Neuronal stem cell (in vitro differentiated cells): Measurements from ENCODE around the gene CD320.
A peak's percentile ranks its signal among the peaks of the same experiment; 100 is the strongest.
"Not testable (repeated sequence)": the region's sequence is repeated elsewhere in the genome, so short reads cannot be mapped to it uniquely, and the experiment has no call there.

Experiments
- DNase-seq: peaks from one replicate; pipeline ENCODE4 v3.0.0-alpha.2; 2013; ENCODE audit warnings: low spot score
- H2AFZ ChIP-seq: one replicate; pipeline ENCODE4 v1.6.1; 2013; ENCODE audit warnings: mild to moderate bottlenecking, low read length, inconsistent platforms
- H2AK5ac ChIP-seq: 2 replicates; pipeline ENCODE4 v1.6.1; 2013; ENCODE audit warnings: low read depth, mild to moderate bottlenecking, inconsistent platforms, low read length, moderate library complexity, mixed read lengths
- H2BK120ac ChIP-seq: 2 replicates; pipeline ENCODE4 v1.6.1; 2013; ENCODE audit warnings: low read depth, mild to moderate bottlenecking, inconsistent platforms, low read length, moderate library complexity, mixed read lengths
- H2BK12ac ChIP-seq: one replicate; pipeline ENCODE4 v1.6.1; 2013; ENCODE audit warnings: low read length, inconsistent platforms
- H2BK15ac ChIP-seq: 2 replicates; pipeline ENCODE4 v1.6.1; 2013; ENCODE audit warnings: mild to moderate bottlenecking, low read length, inconsistent platforms, mixed read lengths
- H2BK5ac ChIP-seq: one replicate; pipeline ENCODE4 v1.6.1; 2013; ENCODE audit warnings: inconsistent platforms, mild to moderate bottlenecking, low read length, moderate library complexity
- H3K14ac ChIP-seq: one replicate; pipeline ENCODE4 v1.6.1; 2013; ENCODE audit warnings: low read length, inconsistent platforms
- H3K18ac ChIP-seq: 2 replicates; pipeline ENCODE4 v1.6.1; 2013; ENCODE audit warnings: low read length, inconsistent platforms
- H3K23ac ChIP-seq: 2 replicates; pipeline ENCODE4 v1.6.1; 2013; ENCODE audit warnings: low read depth, mild to moderate bottlenecking, mixed read lengths, low read length, inconsistent platforms; ENCODE audit not compliant: poor library complexity
- H3K27ac ChIP-seq: replicated peaks from 3 replicates; pipeline ENCODE4 v1.5.1; 2013; ENCODE audit warnings: low read length, inconsistent platforms
- H3K27me3 ChIP-seq, 3 experiments: 2 replicates each; pipeline ENCODE4 v1.6.1; 2013; ENCODE audit warnings: low read length in 3 of 3, mild to moderate bottlenecking in 2 of 3, inconsistent platforms in 1 of 3, low read depth in 1 of 3, mixed read lengths in 1 of 3, moderate library complexity in 1 of 3; ENCODE audit not compliant: control insufficient read depth in 3 of 3, insufficient read depth in 3 of 3
- H3K36me3 ChIP-seq, 2 donors: replicated peaks in 1 of 2; 2 replicates each; pipeline ENCODE4 v1.6.1; 2013; ENCODE audit warnings: low read length in 2 of 2; ENCODE audit not compliant: control insufficient read depth in 2 of 2, insufficient read depth in 2 of 2
- H3K4ac ChIP-seq: 2 replicates; pipeline ENCODE4 v1.6.1; 2013; ENCODE audit warnings: inconsistent platforms, mild to moderate bottlenecking, low read length, moderate library complexity
- H3K4me1 ChIP-seq, 2 donors: 1 replicate in 1 of 2; 2 replicates in 1 of 2; pipeline ENCODE4 v1.6.1; 2013; ENCODE audit warnings: low read length in 2 of 2, low read depth in 1 of 2; ENCODE audit not compliant: control insufficient read depth in 2 of 2, insufficient read depth in 1 of 2
- H3K4me2 ChIP-seq: one replicate; pipeline ENCODE4 v1.6.1; 2013; ENCODE audit warnings: mild to moderate bottlenecking, low read length, inconsistent platforms; ENCODE audit not compliant: insufficient read depth, poor library complexity, severe bottlenecking
- H3K4me3 ChIP-seq, 2 donors: 2 replicates each; pipeline ENCODE4 v1.5.1; 2013; ENCODE audit warnings: low read length in 2 of 2, mild to moderate bottlenecking in 2 of 2, inconsistent platforms in 1 of 2, moderate library complexity in 1 of 2
- H3K79me1 ChIP-seq: one replicate; pipeline ENCODE4 v1.6.1; 2013; ENCODE audit warnings: low read depth, mild to moderate bottlenecking, inconsistent platforms, low read length, moderate library complexity
- H3K9ac ChIP-seq: one replicate; pipeline ENCODE4 v1.6.1; 2013; ENCODE audit warnings: mild to moderate bottlenecking, low read depth, low read length, inconsistent platforms; ENCODE audit not compliant: poor library complexity
- H3K9me3 ChIP-seq, 2 donors: replicated peaks in 1 of 2; 2 replicates each; pipeline versions ENCODE3 to v1.6.1; 2013; ENCODE audit warnings: low read length in 2 of 2, mild to moderate bottlenecking in 2 of 2, inconsistent platforms in 1 of 2, low read depth in 1 of 2, mixed read lengths in 1 of 2, moderate library complexity in 1 of 2; ENCODE audit not compliant: control insufficient read depth in 2 of 2, insufficient read depth in 1 of 2
- H4K8ac ChIP-seq: one replicate; pipeline ENCODE4 v1.6.1; 2013; ENCODE audit warnings: low read depth, mild to moderate bottlenecking, inconsistent platforms, low read length, moderate library complexity
- H4K91ac ChIP-seq: one replicate; pipeline ENCODE4 v1.6.1; 2013; ENCODE audit warnings: low read length, low read depth, mild to moderate bottlenecking, inconsistent platforms; ENCODE audit not compliant: poor library complexity
- WGBS, 2 donors: extraction: QIAGEN DNeasy Blood & Tissue Kit; methylation state at CpG; one replicate each; pipeline ENCODE4 v1.1.7; 2013; ENCODE audit warnings: missing lambda C conversion rate in 2 of 2, mixed read lengths in 1 of 2; ENCODE audit not compliant: insufficient read length in 2 of 2, insufficient replicate concordance in 1 of 2; ENCODE audit errors: extremely low coverage in 2 of 2; 5-methylcytosine and 5-hydroxymethylcytosine counted together

The CD320 gene

GRCh38 chr19:8265872-8266271 lies 42.3 kb downstream of the CD320 start:
- Histone ChIP-seq H2AK5ac (no peak overlapping the region), H4K91ac (no peak overlapping the region), H2BK12ac (no peak overlapping the region), H4K8ac (no peak overlapping the region), H3K79me1 (no peaks in the 10 kb centered on the region), H3K9me3 (no peaks in the 10 kb centered on the region), H3K14ac (no peak overlapping the region), H3K27me3 (peaks cover 0 to 5% (median 0%) of the 10 kb centered on the region in 3 experiments), H3K4me1 (peaks cover 5 to 6% of the 10 kb centered on the region in 2 donors), H3K9ac (no peak overlapping the region), H3K4me3 (no peak overlapping the region), H3K4me2 (no peak overlapping the region), H3K27ac (no peak overlapping the region), H2AFZ (no peak overlapping the region), H3K36me3 (peaks cover 2 to 14% of the 10 kb centered on the region in 2 donors), H3K18ac (no peak overlapping the region), H2BK15ac (no peak overlapping the region), H3K4ac (no peak overlapping the region), H2BK120ac (no peak overlapping the region), H3K23ac (no peak overlapping the region), H2BK5ac (no peak overlapping the region)
- DNase-seq, result no peak
- WGBS, 2 donors, result no CpG with 5 or more reads among the region's 3 CpGs

GRCh38 chr19:8264248-8264647 lies 43.9 kb downstream of the CD320 start:
- H4K91ac ChIP-seq, H3K14ac ChIP-seq, H3K18ac ChIP-seq, H3K27ac ChIP-seq, H2AFZ ChIP-seq, H3K4ac ChIP-seq, H3K9ac ChIP-seq, H2BK12ac ChIP-seq, H3K9me3 ChIP-seq, H4K8ac ChIP-seq, DNase-seq, H3K27me3 ChIP-seq, H3K4me3 ChIP-seq, H3K23ac ChIP-seq, H2BK5ac ChIP-seq, H2AK5ac ChIP-seq, H3K4me1 ChIP-seq, H2BK15ac ChIP-seq, H3K4me2 ChIP-seq, H2BK120ac ChIP-seq, H3K79me1 ChIP-seq: not testable (repeated sequence)
- no CpG with 5 or more reads among the region's 4 CpGs for WGBS, 2 donors
- peaks cover 5 to 18% of the 10 kb centered on the region in 2 donors for H3K36me3 ChIP-seq

- peaks cover 0 to 6% of the 10 kb centered on the region in 2 donors for H3K4me1 ChIP-seq
- DNase-seq, result no peak
These were observed 45.7 kb downstream of the CD320 start for GRCh38 chr19:8262431-8262830.

GRCh38 chr19:8261881-8262280 lies 46.3 kb downstream of the CD320 start:
- Histone ChIP-seq H3K4me3 (no peak overlapping the region), H3K4me1 (peaks cover 0 to 6% of the 10 kb centered on the region in 2 donors), H3K9ac (no peak overlapping the region), H3K14ac (no peak overlapping the region), H3K4me2 (no peak overlapping the region), H3K23ac (peak overlapping the region; percentile 29), H4K8ac (no peak overlapping the region), H3K4ac (no peak overlapping the region), H2BK120ac (no peak overlapping the region), H2AK5ac (no peak overlapping the region), H2AFZ (no peak overlapping the region), H3K18ac (no peak overlapping the region), H3K9me3 (no peaks in the 10 kb centered on the region), H2BK15ac (no peak overlapping the region), H3K27me3 (peaks cover 0 to 3% (median 0%) of the 10 kb centered on the region in 3 experiments), H2BK12ac (no peak overlapping the region), H3K27ac (no peak overlapping the region), H2BK5ac (no peak overlapping the region), H3K79me1 (no peaks in the 10 kb centered on the region), H3K36me3 (peaks cover 9 to 34% of the 10 kb centered on the region in 2 donors), H4K91ac (no peak overlapping the region)
- DNase-seq, result no peak
- no CpG with 5 or more reads among the region's 14 CpGs for WGBS, 2 donors

More at GRCh38 chr19:8262431-8262830, 45.7 kb downstream of the CD320 start:
- no peak overlapping the region for H3K27ac ChIP-seq
- no peak overlapping the region for H3K23ac ChIP-seq
- no peak overlapping the region for H2BK5ac ChIP-seq
- H3K27me3 ChIP-seq, result peaks cover 0 to 3% (median 0%) of the 10 kb centered on the region in 3 experiments
- no peak overlapping the region for H2BK120ac ChIP-seq
- no peak overlapping the region for H3K4ac ChIP-seq
- peaks cover 7 to 29% of the 10 kb centered on the region in 2 donors for H3K36me3 ChIP-seq
- no peak overlapping the region for H2AFZ ChIP-seq
- H3K9ac ChIP-seq, result peak overlapping the region; percentile 12
- no peaks in the 10 kb centered on the region for H3K9me3 ChIP-seq
- H3K4me2 ChIP-seq, result no peak overlapping the region
- no peaks in the 10 kb centered on the region for H3K79me1 ChIP-seq
- no CpG with 5 or more reads among the region's 6 CpGs for WGBS, 2 donors
- no peak overlapping the region for H2BK12ac ChIP-seq
- H4K91ac ChIP-seq, result no peak overlapping the region
- H4K8ac ChIP-seq, result no peak overlapping the region
- H3K18ac ChIP-seq, result no peak overlapping the region
- no peak overlapping the region for H2BK15ac ChIP-seq
- no peak overlapping the region for H2AK5ac ChIP-seq
- no peak overlapping the region for H3K4me3 ChIP-seq
- H3K14ac ChIP-seq, result no peak overlapping the region
